Right lobe of liver (tissue), 4 donors: ENCODE measurements around the gene GRIPAP1.

Source experiments
- POLR2A ChIP-seq: fragments of 450-650 bp; IDR thresholded peaks from one replicate; pipeline ENCODE4 v1.6.1; 2017; ENCODE audit warnings: antibody characterized with exemption, mild to moderate bottlenecking
- TF ChIP-seq, protein P1 (sequence below), 4 donors: fragments of 200-600 bp in 3 of 4; fragments of 450-650 bp in 1 of 4; IDR thresholded peaks; one replicate each; pipeline versions ENCODE4 v1.5.1 to v1.8.0; 2016 to 2022; ENCODE audit warnings: antibody characterized with exemption in 4 of 4, mild to moderate bottlenecking in 2 of 4
- donor health status: DM: no; HTN: no; CAD: no.
- donor health status: DM: no; HTN: no; CAD: no.
- donor health status: DM: no; HTN: yes; CAD: no.

DNA sequence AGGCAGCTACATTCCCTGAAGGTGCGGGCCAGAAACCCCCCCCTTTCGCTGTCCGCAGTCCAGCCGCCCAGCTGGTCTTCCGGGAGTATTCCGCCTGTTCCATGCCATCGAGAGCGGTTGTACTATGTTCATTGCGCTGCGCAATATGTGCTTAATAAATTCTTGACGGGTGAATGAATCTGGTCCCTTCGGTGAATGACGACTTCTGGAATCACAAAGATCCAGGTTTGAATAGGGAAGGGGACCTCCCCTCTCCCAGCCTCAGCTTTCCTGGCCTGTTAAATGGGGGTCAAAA lies 41.9 kb upstream of the GRIPAP1 start:
- TF ChIP-seq, protein P1, sequence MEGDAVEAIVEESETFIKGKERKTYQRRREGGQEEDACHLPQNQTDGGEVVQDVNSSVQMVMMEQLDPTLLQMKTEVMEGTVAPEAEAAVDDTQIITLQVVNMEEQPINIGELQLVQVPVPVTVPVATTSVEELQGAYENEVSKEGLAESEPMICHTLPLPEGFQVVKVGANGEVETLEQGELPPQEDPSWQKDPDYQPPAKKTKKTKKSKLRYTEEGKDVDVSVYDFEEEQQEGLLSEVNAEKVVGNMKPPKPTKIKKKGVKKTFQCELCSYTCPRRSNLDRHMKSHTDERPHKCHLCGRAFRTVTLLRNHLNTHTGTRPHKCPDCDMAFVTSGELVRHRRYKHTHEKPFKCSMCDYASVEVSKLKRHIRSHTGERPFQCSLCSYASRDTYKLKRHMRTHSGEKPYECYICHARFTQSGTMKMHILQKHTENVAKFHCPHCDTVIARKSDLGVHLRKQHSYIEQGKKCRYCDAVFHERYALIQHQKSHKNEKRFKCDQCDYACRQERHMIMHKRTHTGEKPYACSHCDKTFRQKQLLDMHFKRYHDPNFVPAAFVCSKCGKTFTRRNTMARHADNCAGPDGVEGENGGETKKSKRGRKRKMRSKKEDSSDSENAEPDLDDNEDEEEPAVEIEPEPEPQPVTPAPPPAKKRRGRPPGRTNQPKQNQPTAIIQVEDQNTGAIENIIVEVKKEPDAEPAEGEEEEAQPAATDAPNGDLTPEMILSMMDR (IDR thresholded peaks at IDR 0.05), result no peak
- TF ChIP-seq POLR2A, result peak; percentile 67
